ENCODE results near the gene MYOG.

MYOG gene

GRCh38 chr1:203075236-203076030 is 10.4 kb downstream of the MYOG start:
- H3K27ac ChIP-seq: no peak overlapping the region
- DNase-seq (ENCODE audit: low read depth, low spot score): no peak

GRCh38 chr1:203074610-203075009 is 11.2 kb downstream of the MYOG start:
- no peak for DNase-seq (ENCODE audit: low read depth, low spot score)
- no peak overlapping the region for H3K27ac ChIP-seq

GRCh38 chr1:203073469-203073868 is 12.3 kb downstream of the MYOG start:
- DNase-seq (ENCODE audit: low read depth, low spot score): no peak
- no peak overlapping the region for H3K27ac ChIP-seq

GRCh38 chr1:203072911-203073310 is 12.9 kb downstream of the MYOG start:
- no peak overlapping the region for H3K27ac ChIP-seq
- no peak for DNase-seq (ENCODE audit: low read depth, low spot score)

GRCh38 chr1:203072002-203072602 is 13.7 kb downstream of the MYOG start:
- DNase-seq (ENCODE audit: low read depth, low spot score): no peak
- no peak overlapping the region for H3K27ac ChIP-seq

GRCh38 chr1:203069030-203069747 is 16.6 kb downstream of the MYOG start:
- no peak overlapping the region for H3K27ac ChIP-seq
- no peak for DNase-seq (ENCODE audit: low read depth, low spot score)

- no peak for DNase-seq (ENCODE audit: low read depth, low spot score)
- no peak overlapping the region for H3K27ac ChIP-seq
Measured at GRCh38 chr1:203066965-203067364, 18.8 kb downstream of the MYOG start.

- no peak overlapping the region for H3K27ac ChIP-seq
- DNase-seq (ENCODE audit: low read depth, low spot score): no peak
Measured at GRCh38 chr1:203065986-203066385, 19.8 kb downstream of the MYOG start.

GRCh38 chr1:203065191-203065590 is 20.6 kb downstream of the MYOG start:
- no peak overlapping the region for H3K27ac ChIP-seq
- DNase-seq (ENCODE audit: low read depth, low spot score): no peak

- no peak for DNase-seq (ENCODE audit: low read depth, low spot score)
- no peak overlapping the region for H3K27ac ChIP-seq
Measured at GRCh38 chr1:203063287-203063686, 22.5 kb downstream of the MYOG start.

- no peak for DNase-seq (ENCODE audit: low read depth, low spot score)
- H3K27ac ChIP-seq: no peak overlapping the region
Measured at GRCh38 chr1:203060115-203060514, 25.7 kb downstream of the MYOG start.

- DNase-seq (ENCODE audit: low read depth, low spot score): no peak
- no peak overlapping the region for H3K27ac ChIP-seq
Measured at GRCh38 chr1:203059485-203059884, 26.3 kb downstream of the MYOG start.

- no peak overlapping the region for H3K27ac ChIP-seq
- DNase-seq (ENCODE audit: low read depth, low spot score): no peak
Measured at GRCh38 chr1:203058676-203058935, 27.2 kb downstream of the MYOG start.

GRCh38 chr1:203057911-203058675 is 27.7 kb downstream of the MYOG start:
- no peak for DNase-seq (ENCODE audit: low read depth, low spot score)
- H3K27ac ChIP-seq: no peak overlapping the region

- H3K27ac ChIP-seq: no peak overlapping the region
- no peak for DNase-seq (ENCODE audit: low read depth, low spot score)
Measured at GRCh38 chr1:203056516-203056915, 29.3 kb downstream of the MYOG start.

- DNase-seq (ENCODE audit: low read depth, low spot score): no peak
- no peak overlapping the region for H3K27ac ChIP-seq
Measured at GRCh38 chr1:203056012-203056411, 29.8 kb downstream of the MYOG start.

- no peak for DNase-seq (ENCODE audit: low read depth, low spot score)
- no peak overlapping the region for H3K27ac ChIP-seq
Measured at GRCh38 chr1:203055161-203055799, 30.5 kb downstream of the MYOG start.

GRCh38 chr1:203054642-203055041 is 31.2 kb downstream of the MYOG start:
- no peak for DNase-seq (ENCODE audit: low read depth, low spot score)
- no peak overlapping the region for H3K27ac ChIP-seq

- DNase-seq (ENCODE audit: low read depth, low spot score): no peak
- no peak overlapping the region for H3K27ac ChIP-seq
Measured at GRCh38 chr1:203054184-203054583, 31.6 kb downstream of the MYOG start.

GRCh38 chr1:203052601-203053000 is 33.2 kb downstream of the MYOG start:
- H3K27ac ChIP-seq: no peak overlapping the region
- DNase-seq (ENCODE audit: low read depth, low spot score): no peak

Measured in epithelial cell of prostate (primary cell).